Endothelial cell of hepatic sinusoid (primary cell): ENCODE results near the gene TIMMDC1.
"Not testable (repeated sequence)": the region's sequence is repeated elsewhere in the genome, so short reads cannot be mapped to it uniquely, and the experiment has no call there.

Experiments used
- in situ Hi-C: cut with HindIII; loops from 2 replicates; pipeline ENCODE4 v1.10.0; 2017; ENCODE audit warnings: low sequenced_read_pairs

The TIMMDC1 gene

GRCh38 chr3:119508172-119508845 lies 10.0 kb downstream of the TIMMDC1 start:
- in situ Hi-C loops, result no loop called here

- in situ Hi-C loops, result no loop called here
Observed at GRCh38 chr3:119510690-119511089, 12.3 kb downstream of the TIMMDC1 start.

- in situ Hi-C loops, result no loop called here
Observed at GRCh38 chr3:119514637-119515036, 16.3 kb downstream of the TIMMDC1 start.

- in situ Hi-C loops, result no loop called here
Observed at GRCh38 chr3:119517112-119517511, 18.8 kb downstream of the TIMMDC1 start.

- in situ Hi-C loops, result no loop called here
Observed at GRCh38 chr3:119518026-119518425, 19.7 kb downstream of the TIMMDC1 start.

- in situ Hi-C loops, result no loop called here
Observed at GRCh38 chr3:119524931-119525662, 26.8 kb downstream of the TIMMDC1 start.

- in situ Hi-C loops, result no loop called here
Observed at GRCh38 chr3:119527714-119528113, 29.4 kb downstream of the TIMMDC1 start.

GRCh38 chr3:119529883-119530282 lies 31.5 kb downstream of the TIMMDC1 start:
- in situ Hi-C loops, result no loop called here

GRCh38 chr3:119530456-119530855 lies 32.1 kb downstream of the TIMMDC1 start:
- in situ Hi-C loops, result no loop called here

GRCh38 chr3:119531151-119531550 lies 32.8 kb downstream of the TIMMDC1 start:
- in situ Hi-C loops, result no loop called here

- in situ Hi-C loops, result no loop called here
Observed at GRCh38 chr3:119534296-119534695, 35.9 kb downstream of the TIMMDC1 start.

- in situ Hi-C loops, result no loop called here
Observed at GRCh38 chr3:119536757-119537156, 38.4 kb downstream of the TIMMDC1 start.

GRCh38 chr3:119538772-119539171 lies 40.4 kb downstream of the TIMMDC1 start:
- in situ Hi-C loops, result no loop called here

- in situ Hi-C loops, result no loop called here
Observed at GRCh38 chr3:119541547-119541946, 43.2 kb downstream of the TIMMDC1 start.

GRCh38 chr3:119542168-119542767 lies 43.9 kb downstream of the TIMMDC1 start:
- in situ Hi-C loops, result no loop called here

GRCh38 chr3:119543147-119543546 lies 44.8 kb downstream of the TIMMDC1 start:
- in situ Hi-C loops, result no loop called here

GRCh38 chr3:119547227-119547626 lies 48.9 kb downstream of the TIMMDC1 start:
- in situ Hi-C loops, result no loop called here

GRCh38 chr3:119548341-119548740 lies 50.0 kb downstream of the TIMMDC1 start:
- in situ Hi-C loops, result no loop called here

- in situ Hi-C loops, result no loop called here
Observed at GRCh38 chr3:119550192-119550910, 52.0 kb downstream of the TIMMDC1 start.

- in situ Hi-C loops, result no loop called here
Observed at GRCh38 chr3:119551598-119551997, 53.3 kb downstream of the TIMMDC1 start.

GRCh38 chr3:119552928-119553327 lies 54.6 kb downstream of the TIMMDC1 start:
- in situ Hi-C loops, result not testable (repeated sequence)
